Measurements from ENCODE around the gene TERB1.

The TERB1 gene

GRCh38 chr16:66714654-66715307, 86.6 kb downstream of the TERB1 start:
- DNase-seq (ENCODE audit: low read depth), result no peak
- no peak for TF ChIP-seq CTCF (conservative IDR thresholded peaks at IDR 0.05; ENCODE audit: low read depth, low read length)
- no peak overlapping the region for H3K4me3 ChIP-seq (ENCODE audit: low read depth, low read length)

- TF ChIP-seq CTCF (conservative IDR thresholded peaks at IDR 0.05; ENCODE audit: low read depth, low read length), result no peak
- no peak overlapping the region for H3K4me3 ChIP-seq (ENCODE audit: low read depth, low read length)
- DNase-seq (ENCODE audit: low read depth), result no peak
Measured at GRCh38 chr16:66714062-66714461, 87.3 kb downstream of the TERB1 start.

- H3K4me3 ChIP-seq (ENCODE audit: low read depth, low read length), result no peak overlapping the region
- TF ChIP-seq CTCF (conservative IDR thresholded peaks at IDR 0.05; ENCODE audit: low read depth, low read length), result no peak
- DNase-seq (ENCODE audit: low read depth), result no peak
Measured at GRCh38 chr16:66713076-66713475, 88.3 kb downstream of the TERB1 start.

- TF ChIP-seq CTCF (conservative IDR thresholded peaks at IDR 0.05; ENCODE audit: low read depth, low read length), result no peak
- DNase-seq (ENCODE audit: low read depth), result no peak
- no peak overlapping the region for H3K4me3 ChIP-seq (ENCODE audit: low read depth, low read length)
Measured at GRCh38 chr16:66712512-66712911, 88.9 kb downstream of the TERB1 start.

- DNase-seq (ENCODE audit: low read depth), result no peak
- no peak for TF ChIP-seq CTCF (conservative IDR thresholded peaks at IDR 0.05; ENCODE audit: low read depth, low read length)
- H3K4me3 ChIP-seq (ENCODE audit: low read depth, low read length), result no peak overlapping the region
Measured at GRCh38 chr16:66711581-66711980, 89.8 kb downstream of the TERB1 start.

GRCh38 chr16:66706506-66706880, 94.9 kb downstream of the TERB1 start:
- DNase-seq (ENCODE audit: low read depth), result peak; percentile 24
- TF ChIP-seq CTCF (conservative IDR thresholded peaks at IDR 0.05; ENCODE audit: low read depth, low read length), result no peak
- no peak overlapping the region for H3K4me3 ChIP-seq (ENCODE audit: low read depth, low read length)

GRCh38 chr16:66705790-66706505, 95.4 kb downstream of the TERB1 start:
- peak; percentile 41 for DNase-seq (ENCODE audit: low read depth)
- TF ChIP-seq CTCF (conservative IDR thresholded peaks at IDR 0.05; ENCODE audit: low read depth, low read length), result no peak
- H3K4me3 ChIP-seq (ENCODE audit: low read depth, low read length), result no peak overlapping the region
